Esophagus muscularis mucosa (tissue), 4 donors: ENCODE measurements around the gene FNTB.

ENCODE experiments used
- CTCF ChIP-seq, 3 experiments: fragments of 200-600 bp in 2 of 3; fragments of 450-650 bp in 1 of 3; sonication (generic) in 2 of 3; IDR thresholded peaks; one replicate each; pipeline ENCODE4 v1.5.1; 2017 to 2019; ENCODE audit warnings: antibody characterized with exemption in 3 of 3, mild to moderate bottlenecking in 2 of 3, moderate library complexity in 1 of 3
- EP300 ChIP-seq: sonication (generic); formaldehyde crosslinking; IDR thresholded peaks from one replicate; pipeline ENCODE4 v1.6.1; 2017; ENCODE audit warnings: antibody characterized with exemption
- POLR2A ChIP-seq: fragments of 450-650 bp; IDR thresholded peaks from one replicate; pipeline ENCODE4 v1.6.1; 2017; ENCODE audit warnings: antibody characterized with exemption, moderate library complexity, mild to moderate bottlenecking, low read depth
- POLR2AphosphoS5 ChIP-seq, 2 donors: sonication (generic); formaldehyde crosslinking; IDR thresholded peaks; one replicate each; pipeline ENCODE4 v1.6.1; 2017; ENCODE audit warnings: antibody characterized with exemption in 2 of 2

- no peak for TF ChIP-seq CTCF (IDR thresholded peaks at IDR 0.05)
- no peak for TF ChIP-seq EP300
- TF ChIP-seq POLR2A: no peak
- TF ChIP-seq POLR2AphosphoS5 (IDR thresholded peaks at IDR 0.05): no peak
Measured at GRCh38 chr14:64953661-64954060, 33.0 kb upstream of the FNTB start.
